ENCODE results near the gene UBR3. TPM values are rescaled to one million over a fixed set of nuclear protein-coding genes. Genes with fewer than 3 reads are reported as not detected.

Gene UBR3
- total RNA-seq, 1 donor from 2014 or later = 67.8 TPM

DNA sequence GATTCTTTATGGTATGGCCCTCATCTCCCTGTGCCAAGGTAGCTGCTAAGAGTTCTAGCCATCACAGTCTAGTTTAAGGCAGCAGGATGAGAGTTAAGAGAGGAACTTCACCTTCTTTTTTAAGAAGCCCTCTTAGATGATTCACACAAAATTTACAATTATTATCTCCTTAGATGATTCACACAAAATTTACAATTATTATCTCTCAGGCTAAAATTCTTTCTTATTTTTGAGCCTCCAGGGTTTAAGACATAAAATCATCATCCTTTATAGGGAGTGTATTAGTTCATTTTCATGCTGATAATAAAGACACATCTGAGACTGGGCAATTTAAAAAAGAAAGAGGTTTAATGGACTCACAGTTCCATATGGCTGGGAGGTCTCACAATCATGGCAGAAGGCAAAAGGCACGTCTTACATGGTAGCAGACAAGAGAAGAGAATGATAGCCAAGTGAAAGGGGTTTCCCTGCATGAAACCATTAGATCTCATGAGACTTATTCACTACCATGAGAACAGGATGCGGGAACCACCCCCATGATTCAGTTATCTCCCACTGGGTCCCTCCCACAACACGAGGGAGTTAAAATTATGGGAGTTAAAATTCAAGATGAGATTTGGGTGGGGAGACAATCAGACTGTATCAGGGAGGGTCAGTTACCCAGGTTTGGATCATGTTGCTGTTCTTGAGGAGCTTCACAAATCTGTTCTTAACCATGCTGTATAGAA is 217.7 kb downstream of the UBR3 start:
- Histone ChIP-seq H3K4me1 (ENCODE audit: control insufficient read depth in 3 of 3, insufficient read depth in 3 of 3, low read length in 3 of 3) (no peaks in the 10 kb centered on the region), H3K9me3 (ENCODE audit: control insufficient read depth in 3 of 3, low read length in 3 of 3) (no peaks in the 10 kb centered on the region), H3K4me3 (ENCODE audit: low read length in 3 of 3) (no peak overlapping the region), H3K27ac (ENCODE audit: low read depth, low read length) (no peak overlapping the region), H3K27me3 (ENCODE audit: control insufficient read depth in 3 of 3, insufficient read depth in 3 of 3, low read length in 3 of 3) (no peaks in the 10 kb centered on the region), H3K9ac (ENCODE audit: low read depth in 1 of 3, low read length in 3 of 3) (no peak overlapping the region), H3K36me3 (ENCODE audit: control insufficient read depth in 3 of 3, insufficient read depth in 3 of 3, low read length in 3 of 3) (peaks cover 0 to 8% (median 6%) of the 10 kb centered on the region in 3 donors)

DNA sequence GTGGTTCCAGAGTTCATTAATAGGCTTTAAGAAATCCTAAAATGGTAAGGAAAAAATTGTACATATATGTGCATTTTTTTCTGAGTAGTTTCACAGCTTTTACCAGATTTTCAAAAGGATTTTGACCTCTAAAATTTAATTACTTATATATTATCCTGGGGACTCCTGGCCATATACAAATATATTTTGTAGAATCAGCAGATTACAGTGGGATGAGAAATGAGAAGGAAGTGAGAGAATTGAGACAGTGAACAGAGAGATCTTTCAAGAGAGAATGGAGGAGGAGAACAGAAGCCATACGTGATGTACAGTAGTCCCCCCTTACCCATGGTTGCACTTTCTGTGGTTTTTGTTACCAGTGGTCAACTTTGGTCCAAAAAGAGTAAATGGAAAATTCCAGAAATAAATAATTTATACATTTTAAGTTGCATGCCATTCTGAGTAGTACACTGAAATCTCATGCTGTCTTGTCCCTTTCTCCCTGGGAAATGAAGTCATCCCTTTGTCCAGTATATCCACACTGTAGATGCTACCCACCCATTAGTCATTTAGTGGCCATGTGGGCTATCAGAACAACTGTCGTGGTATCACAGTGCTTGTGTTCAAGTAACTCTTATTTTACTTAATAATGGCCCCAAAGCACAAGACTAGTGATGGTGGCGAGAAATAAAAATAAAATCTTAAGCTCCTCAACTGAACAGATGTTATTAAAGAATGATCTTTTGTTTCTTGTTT is 220.2 kb downstream of the UBR3 start:
- H3K9me3 ChIP-seq (ENCODE audit: control insufficient read depth in 3 of 3, low read length in 3 of 3) = no peaks in the 10 kb centered on the region
- peaks cover 0 to 13% (median 6%) of the 10 kb centered on the region in 3 donors for H3K36me3 ChIP-seq (ENCODE audit: control insufficient read depth in 3 of 3, insufficient read depth in 3 of 3, low read length in 3 of 3)

DNA sequence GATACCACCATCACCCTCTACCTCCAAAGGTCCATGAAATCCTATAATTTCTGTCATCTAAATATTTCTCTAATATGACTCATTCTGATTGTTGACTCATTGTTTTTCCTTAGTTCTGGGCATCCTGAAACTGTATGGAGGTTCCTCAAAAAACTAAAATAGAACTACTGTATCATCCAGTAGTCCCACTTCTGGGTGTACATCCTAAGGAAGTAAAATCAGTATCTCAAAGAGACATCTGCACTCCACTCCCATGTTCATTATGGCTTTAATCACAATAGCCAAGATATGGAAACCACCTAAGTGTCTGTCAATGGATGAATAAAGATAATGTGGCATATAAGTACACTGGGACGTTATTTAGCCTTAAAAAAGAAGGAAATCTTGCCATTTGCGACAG is 224.9 kb downstream of the UBR3 start:
- no peak overlapping the region for H3K9ac ChIP-seq (ENCODE audit: low read depth in 1 of 3, low read length in 3 of 3)
- H3K4me3 ChIP-seq (ENCODE audit: low read length in 3 of 3) = no peak overlapping the region
- no peak overlapping the region for H3K27ac ChIP-seq (ENCODE audit: low read depth, low read length)
- H3K36me3 ChIP-seq (ENCODE audit: control insufficient read depth in 3 of 3, insufficient read depth in 3 of 3, low read length in 3 of 3) = peaks cover 1 to 15% (median 15%) of the 10 kb centered on the region in 3 donors
- no peaks in the 10 kb centered on the region for H3K4me1 ChIP-seq (ENCODE audit: control insufficient read depth in 3 of 3, insufficient read depth in 3 of 3, low read length in 3 of 3)
- no peaks in the 10 kb centered on the region for H3K9me3 ChIP-seq (ENCODE audit: control insufficient read depth in 3 of 3, low read length in 3 of 3)
- H3K27me3 ChIP-seq (ENCODE audit: control insufficient read depth in 3 of 3, insufficient read depth in 3 of 3, low read length in 3 of 3) = no peaks in the 10 kb centered on the region

More for the DNA sequence above, 220.2 kb downstream of the UBR3 start:
- Histone ChIP-seq H3K27me3 (ENCODE audit: control insufficient read depth in 3 of 3, insufficient read depth in 3 of 3, low read length in 3 of 3) (no peaks in the 10 kb centered on the region), H3K4me1 (ENCODE audit: control insufficient read depth in 3 of 3, insufficient read depth in 3 of 3, low read length in 3 of 3) (no peaks in the 10 kb centered on the region), H3K4me3 (ENCODE audit: low read length in 3 of 3) (no peak overlapping the region), H3K27ac (ENCODE audit: low read depth, low read length) (no peak overlapping the region), H3K9ac (ENCODE audit: low read depth in 1 of 3, low read length in 3 of 3) (no peak overlapping the region)

DNA sequence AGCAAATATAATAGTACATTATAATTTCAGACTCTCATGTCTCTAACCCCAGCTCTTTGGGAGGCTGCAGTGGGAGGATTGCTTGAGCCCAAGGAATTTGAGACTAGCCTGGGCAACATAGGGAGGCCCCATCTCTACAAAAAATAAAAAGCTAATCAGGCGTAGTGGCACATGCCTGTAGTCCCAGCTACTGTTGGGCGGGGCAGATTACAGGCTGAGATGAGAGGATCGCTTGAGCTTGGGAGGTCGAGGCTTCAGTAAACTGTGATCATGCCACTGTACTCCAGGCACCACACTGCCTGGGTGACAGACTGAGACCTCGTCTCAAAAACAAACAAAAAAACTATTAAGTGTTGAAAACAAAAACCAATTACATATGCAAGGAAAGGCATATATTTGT is 227.7 kb downstream of the UBR3 start:
- Histone ChIP-seq H3K9me3 (ENCODE audit: control insufficient read depth in 3 of 3, low read length in 3 of 3) (no peaks in the 10 kb centered on the region), H3K36me3 (ENCODE audit: control insufficient read depth in 3 of 3, insufficient read depth in 3 of 3, low read length in 3 of 3) (peaks cover 2 to 21% (median 16%) of the 10 kb centered on the region in 3 donors), H3K9ac (ENCODE audit: low read depth in 1 of 3, low read length in 3 of 3) (no peak overlapping the region), H3K27ac (ENCODE audit: low read depth, low read length) (no peak overlapping the region), H3K4me3 (ENCODE audit: low read length in 3 of 3) (no peak overlapping the region), H3K27me3 (ENCODE audit: control insufficient read depth in 3 of 3, insufficient read depth in 3 of 3, low read length in 3 of 3) (no peaks in the 10 kb centered on the region), H3K4me1 (ENCODE audit: control insufficient read depth in 3 of 3, insufficient read depth in 3 of 3, low read length in 3 of 3) (no peaks in the 10 kb centered on the region)

DNA sequence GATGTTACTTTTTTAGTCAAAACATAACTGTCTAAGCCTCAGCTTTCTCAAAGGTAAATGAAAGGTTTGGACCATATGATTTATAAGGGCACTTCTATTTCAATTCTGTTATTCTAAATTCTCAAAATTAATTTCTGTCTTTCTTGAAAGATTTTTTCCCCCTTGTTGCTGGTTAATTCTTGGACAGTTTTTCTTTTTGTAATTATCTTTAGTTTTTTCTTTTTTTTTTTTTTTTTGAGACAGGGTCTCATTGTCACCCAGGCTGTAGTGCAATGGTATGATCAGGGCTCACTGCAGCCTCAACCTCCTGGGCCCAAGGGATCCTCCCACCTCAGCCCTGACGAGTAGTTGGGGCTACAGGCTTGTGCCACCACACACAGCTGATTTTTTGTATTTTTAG is 229.6 kb downstream of the UBR3 start:
- H3K36me3 ChIP-seq (ENCODE audit: control insufficient read depth in 3 of 3, insufficient read depth in 3 of 3, low read length in 3 of 3) = peaks cover 6 to 27% (median 27%) of the 10 kb centered on the region in 3 donors
- H3K4me3 ChIP-seq (ENCODE audit: low read length in 3 of 3) = no peak overlapping the region
- H3K27me3 ChIP-seq (ENCODE audit: control insufficient read depth in 3 of 3, insufficient read depth in 3 of 3, low read length in 3 of 3) = no peaks in the 10 kb centered on the region
- H3K4me1 ChIP-seq (ENCODE audit: control insufficient read depth in 3 of 3, insufficient read depth in 3 of 3, low read length in 3 of 3) = no peaks in the 10 kb centered on the region
- H3K9me3 ChIP-seq (ENCODE audit: control insufficient read depth in 3 of 3, low read length in 3 of 3) = no peaks in the 10 kb centered on the region
- no peak overlapping the region for H3K9ac ChIP-seq (ENCODE audit: low read depth in 1 of 3, low read length in 3 of 3)
- no peak overlapping the region for H3K27ac ChIP-seq (ENCODE audit: low read depth, low read length)

DNA sequence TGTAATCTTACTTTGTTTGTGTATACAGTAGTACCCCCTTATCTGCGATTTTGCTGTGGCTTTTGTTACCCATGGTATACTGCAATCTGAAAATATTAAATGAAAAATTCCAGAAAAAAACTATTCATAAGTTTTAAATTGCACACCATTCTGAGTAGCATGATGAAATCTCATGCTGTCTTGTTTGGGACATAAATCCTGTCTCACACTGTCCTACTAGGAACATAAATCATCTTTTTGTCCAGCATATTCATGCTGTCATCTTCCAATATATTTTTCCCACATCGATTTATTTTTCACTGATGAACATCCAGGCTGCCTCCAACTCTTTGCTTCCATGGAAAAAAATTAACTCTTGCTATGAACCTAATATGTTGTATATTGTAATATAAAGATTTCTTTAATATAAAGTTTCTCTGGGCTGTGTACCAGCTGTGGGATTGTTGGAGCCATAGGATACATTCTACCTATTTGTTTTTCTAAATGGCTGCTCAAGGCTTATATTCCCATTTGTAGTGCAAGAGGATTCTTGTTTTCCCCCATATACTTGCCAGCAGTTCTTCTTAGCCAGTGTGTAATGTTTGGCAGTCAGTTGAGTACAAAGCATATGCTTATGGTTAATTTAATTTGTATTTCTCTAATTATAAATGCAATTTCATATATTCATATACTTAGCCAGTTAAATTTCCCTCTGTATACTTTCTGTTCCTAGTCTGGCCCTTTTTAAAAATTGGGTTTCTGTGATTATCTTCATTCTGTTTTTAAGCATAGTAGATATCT is 236.4 kb downstream of the UBR3 start:
- H3K9me3 ChIP-seq (ENCODE audit: control insufficient read depth in 3 of 3, low read length in 3 of 3) = no peaks in the 10 kb centered on the region
- no peak overlapping the region for H3K9ac ChIP-seq (ENCODE audit: low read depth in 1 of 3, low read length in 3 of 3)
- peaks cover 9 to 22% (median 17%) of the 10 kb centered on the region in 3 donors for H3K36me3 ChIP-seq (ENCODE audit: control insufficient read depth in 3 of 3, insufficient read depth in 3 of 3, low read length in 3 of 3)
- no peak overlapping the region for H3K4me3 ChIP-seq (ENCODE audit: low read length in 3 of 3)
- H3K27me3 ChIP-seq (ENCODE audit: control insufficient read depth in 3 of 3, insufficient read depth in 3 of 3, low read length in 3 of 3) = no peaks in the 10 kb centered on the region
- H3K4me1 ChIP-seq (ENCODE audit: control insufficient read depth in 3 of 3, insufficient read depth in 3 of 3, low read length in 3 of 3) = no peaks in the 10 kb centered on the region
- H3K27ac ChIP-seq (ENCODE audit: low read depth, low read length) = no peak overlapping the region

DNA sequence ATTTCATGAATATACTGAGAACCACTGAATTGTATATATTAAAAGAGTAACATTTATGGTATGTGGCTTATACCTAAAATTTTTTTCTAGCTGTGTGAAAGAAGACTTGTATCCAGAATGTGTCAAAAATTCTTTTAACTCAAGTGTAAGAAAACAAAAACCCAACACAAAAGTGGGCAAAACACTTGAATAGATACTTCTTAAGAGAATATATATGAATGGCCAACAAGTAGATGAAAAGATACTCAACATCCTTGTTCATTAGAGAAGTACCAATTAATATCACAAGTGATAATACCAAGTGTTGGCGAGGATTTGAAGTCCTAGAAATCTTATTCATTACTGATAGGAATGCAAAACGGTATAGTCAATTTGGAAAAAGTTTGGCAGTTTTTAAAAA is 243.5 kb downstream of the UBR3 start:
- no peak overlapping the region for H3K4me3 ChIP-seq (ENCODE audit: low read length in 3 of 3)
- no peaks in the 10 kb centered on the region for H3K4me1 ChIP-seq (ENCODE audit: control insufficient read depth in 3 of 3, insufficient read depth in 3 of 3, low read length in 3 of 3)
- H3K27me3 ChIP-seq (ENCODE audit: control insufficient read depth in 3 of 3, insufficient read depth in 3 of 3, low read length in 3 of 3) = no peaks in the 10 kb centered on the region
- H3K27ac ChIP-seq (ENCODE audit: low read depth, low read length) = no peak overlapping the region
- no peak overlapping the region for H3K9ac ChIP-seq (ENCODE audit: low read depth in 1 of 3, low read length in 3 of 3)
- peaks cover 3 to 24% (median 18%) of the 10 kb centered on the region in 3 donors for H3K36me3 ChIP-seq (ENCODE audit: control insufficient read depth in 3 of 3, insufficient read depth in 3 of 3, low read length in 3 of 3)
- no peaks in the 10 kb centered on the region for H3K9me3 ChIP-seq (ENCODE audit: control insufficient read depth in 3 of 3, low read length in 3 of 3)

DNA sequence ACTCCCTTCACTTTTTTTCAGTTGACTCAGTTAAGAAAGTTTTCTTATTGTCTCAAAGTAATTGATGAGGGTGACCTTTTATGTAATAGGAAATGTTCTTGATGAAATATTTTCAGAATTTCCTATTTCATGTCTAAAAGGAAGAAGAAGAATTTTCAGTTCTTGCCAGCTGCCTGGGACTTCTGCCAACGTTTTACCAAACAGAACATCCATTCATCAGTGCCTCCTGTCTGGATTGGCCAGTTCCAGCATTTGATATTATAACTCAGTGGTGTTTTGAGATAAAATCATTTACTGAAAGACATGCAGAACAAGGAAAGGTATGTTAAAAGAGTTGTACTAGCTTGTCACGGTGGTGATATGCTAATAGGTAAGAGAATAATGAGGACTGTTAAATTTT is 246.0 kb downstream of the UBR3 start:
- Histone ChIP-seq H3K4me3 (ENCODE audit: low read length in 3 of 3) (no peak overlapping the region), H3K9me3 (ENCODE audit: control insufficient read depth in 3 of 3, low read length in 3 of 3) (no peaks in the 10 kb centered on the region), H3K9ac (ENCODE audit: low read depth in 1 of 3, low read length in 3 of 3) (no peak overlapping the region), H3K4me1 (ENCODE audit: control insufficient read depth in 3 of 3, insufficient read depth in 3 of 3, low read length in 3 of 3) (no peaks in the 10 kb centered on the region), H3K36me3 (ENCODE audit: control insufficient read depth in 3 of 3, insufficient read depth in 3 of 3, low read length in 3 of 3) (peaks cover 0 to 26% (median 14%) of the 10 kb centered on the region in 3 donors), H3K27me3 (ENCODE audit: control insufficient read depth in 3 of 3, insufficient read depth in 3 of 3, low read length in 3 of 3) (no peaks in the 10 kb centered on the region), H3K27ac (ENCODE audit: low read depth, low read length) (no peak overlapping the region)

DNA sequence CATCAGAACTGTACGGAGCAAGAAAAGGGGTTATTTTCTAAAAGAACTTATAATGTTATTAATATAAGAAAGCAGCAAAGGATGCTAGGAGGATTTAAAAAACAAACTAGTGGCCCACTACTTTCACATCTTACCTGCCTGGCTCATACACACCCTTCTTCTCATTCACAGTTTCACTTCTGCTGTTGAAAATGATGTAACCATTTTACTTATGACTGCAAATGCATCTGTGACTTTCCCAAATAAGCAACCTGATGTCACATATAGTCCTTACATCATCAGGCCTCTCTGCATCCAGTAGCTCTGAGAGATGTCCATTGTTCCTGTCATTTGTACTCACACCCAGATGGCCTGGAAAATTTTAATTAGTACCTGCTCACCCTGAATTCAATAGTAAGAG is 248.9 kb downstream of the UBR3 start:
- peaks cover 2 to 24% (median 18%) of the 10 kb centered on the region in 3 donors for H3K36me3 ChIP-seq (ENCODE audit: control insufficient read depth in 3 of 3, insufficient read depth in 3 of 3, low read length in 3 of 3)
- no peak overlapping the region for H3K9ac ChIP-seq (ENCODE audit: low read depth in 1 of 3, low read length in 3 of 3)
- H3K4me1 ChIP-seq (ENCODE audit: control insufficient read depth in 3 of 3, insufficient read depth in 3 of 3, low read length in 3 of 3) = no peaks in the 10 kb centered on the region
- no peak overlapping the region for H3K4me3 ChIP-seq (ENCODE audit: low read length in 3 of 3)
- no peaks in the 10 kb centered on the region for H3K27me3 ChIP-seq (ENCODE audit: control insufficient read depth in 3 of 3, insufficient read depth in 3 of 3, low read length in 3 of 3)
- H3K9me3 ChIP-seq (ENCODE audit: control insufficient read depth in 3 of 3, low read length in 3 of 3) = no peaks in the 10 kb centered on the region
- no peak overlapping the region for H3K27ac ChIP-seq (ENCODE audit: low read depth, low read length)
